ENCODE measurements around the gene RPH3AL. TPM values are rescaled to one million over a fixed set of nuclear protein-coding genes. Genes with fewer than 3 reads are reported as not detected.

The RPH3AL gene
- 48.2 and 70.3 TPM in 2 replicates for polyA plus RNA-seq (2014; cell fraction: cytosol; rRNA removed)
- 16.2 and 17.4 TPM in 2 replicates for polyA plus RNA-seq (2014; cell fraction: nucleus; rRNA removed)

- DNase-seq (ENCODE audit: low spot score), result peak; percentile 93
Measured at GRCh38 chr17:352421-353212, at the start of gene RPH3AL. Gene RPH3AL (minus strand): TSS chr17:352807. CDS start chr17:327543, 25,264 bp downstream.

GRCh38 chr17:400257-400656 lies 47.6 kb upstream of the RPH3AL start:
- no peak for DNase-seq (ENCODE audit: low spot score)

GRCh38 chr17:396788-397187 lies 44.2 kb upstream of the RPH3AL start:
- no peak for DNase-seq (ENCODE audit: low spot score)

- no peak for DNase-seq (ENCODE audit: low spot score)
Measured at GRCh38 chr17:395974-396373, 43.4 kb upstream of the RPH3AL start.

- DNase-seq (ENCODE audit: low spot score), result no peak
Measured at GRCh38 chr17:395179-395578, 42.6 kb upstream of the RPH3AL start.

GRCh38 chr17:394718-395095 lies 42.1 kb upstream of the RPH3AL start:
- no peak for DNase-seq (ENCODE audit: low spot score)

- no peak for DNase-seq (ENCODE audit: low spot score)
Measured at GRCh38 chr17:393806-394717, 41.5 kb upstream of the RPH3AL start.

GRCh38 chr17:391850-392249 lies 39.2 kb upstream of the RPH3AL start:
- no peak for DNase-seq (ENCODE audit: low spot score)

- no peak for DNase-seq (ENCODE audit: low spot score)
Measured at GRCh38 chr17:390025-390424, 37.4 kb upstream of the RPH3AL start.

GRCh38 chr17:388087-388486 lies 35.5 kb upstream of the RPH3AL start:
- DNase-seq (ENCODE audit: low spot score), result no peak

GRCh38 chr17:386141-386876 lies 33.7 kb upstream of the RPH3AL start:
- DNase-seq (ENCODE audit: low spot score), result peak; percentile 54

- DNase-seq (ENCODE audit: low spot score), result no peak
Measured at GRCh38 chr17:385836-386140, 33.2 kb upstream of the RPH3AL start.

GRCh38 chr17:385178-385835 lies 32.7 kb upstream of the RPH3AL start:
- no peak for DNase-seq (ENCODE audit: low spot score)

GRCh38 chr17:384622-385177 lies 32.1 kb upstream of the RPH3AL start:
- no peak for DNase-seq (ENCODE audit: low spot score)

- peak; percentile 56 for DNase-seq (ENCODE audit: low spot score)
Measured at GRCh38 chr17:383771-384621, 31.4 kb upstream of the RPH3AL start.

- peak; percentile 92 for DNase-seq (ENCODE audit: low spot score)
Measured at GRCh38 chr17:382644-383533, 30.3 kb upstream of the RPH3AL start.

GRCh38 chr17:381941-382643 lies 29.5 kb upstream of the RPH3AL start:
- DNase-seq (ENCODE audit: low spot score), result peak; percentile 66

- no peak for DNase-seq (ENCODE audit: low spot score)
Measured at GRCh38 chr17:381516-381915, 28.9 kb upstream of the RPH3AL start.

Measured in SK-N-DZ (cell line).